ENCODE data around the gene PDZD2. TPM values are rescaled to one million over a fixed set of nuclear protein-coding genes. Genes with fewer than 3 reads are reported as not detected.

Gene PDZD2
- total RNA-seq, 1 experiment from 2014 or later: 0.37 TPM

GRCh38 chr5:31626156-31626555 lies 12.8 kb upstream of the PDZD2 start:
- no TSS peak for BruUV-seq (replicated peaks)
- H3K27me3 ChIP-seq (ENCODE audit: insufficient read depth, low read length): no peaks in the 10 kb centered on the region
- H3K9me3 ChIP-seq (ENCODE audit: control insufficient read depth in 1 of 2, insufficient read depth in 1 of 2, low read depth in 1 of 2, low read length in 2 of 2): no peaks in the 10 kb centered on the region
- no peaks in the 10 kb centered on the region for H4K20me1 ChIP-seq (ENCODE audit: insufficient read depth)
- intact Hi-C loops (cut with micrococcal nuclease): no loop called here
- no peaks in the 10 kb centered on the region for H3K79me2 ChIP-seq (ENCODE audit: insufficient read depth, low read length)
- TF ChIP-seq EGR1 (IDR thresholded peaks at IDR 0.05; ENCODE audit: low read depth): no peak
- no peak for TF ChIP-seq RAD21 (IDR thresholded peaks at IDR 0.05; ENCODE audit: low read depth)
- TF ChIP-seq REST (IDR thresholded peaks at IDR 0.05; ENCODE audit: low read depth): no peak
- no peak for TF ChIP-seq SIN3A (IDR thresholded peaks at IDR 0.05; ENCODE audit: low read depth)
- no peak for TF ChIP-seq ELF1 (IDR thresholded peaks at IDR 0.05; ENCODE audit: borderline replicate concordance, low read depth)
- TF ChIP-seq EZH2phosphoT487 (IDR thresholded peaks at IDR 0.05; ENCODE audit: borderline replicate concordance): no peak
- TF ChIP-seq YY1 (IDR thresholded peaks at IDR 0.05; ENCODE audit: extremely low read depth, insufficient replicate concordance, low read depth, low read length): no peak
- no peak for TF ChIP-seq EZH2 (IDR thresholded peaks at IDR 0.05)
- TF ChIP-seq SRF (IDR thresholded peaks at IDR 0.05; ENCODE audit: low read depth): no peak
- TF ChIP-seq FOSL1 (IDR thresholded peaks at IDR 0.05; ENCODE audit: low read depth): no peak
- no peak for TF ChIP-seq POLR2AphosphoS5 (IDR thresholded peaks at IDR 0.05; ENCODE audit: low read depth, low read length)
- H3K4me3 ChIP-seq (replicated peaks in 1 of 2; ENCODE audit: low read depth in 1 of 2, low read length in 2 of 2): no peak overlapping the region
- no peak overlapping the region for H3K27ac ChIP-seq (ENCODE audit: low read depth, low read length)
- ATAC-seq (no peak), DNase-seq (ENCODE audit: low read depth, low spot score) (no peak)
- H3K9me2 ChIP-seq (ENCODE audit: insufficient read depth): no peaks in the 10 kb centered on the region
- no peak overlapping the region for H3K9ac ChIP-seq (ENCODE audit: low read length)
- no peaks in the 10 kb centered on the region for H3K36me3 ChIP-seq (ENCODE audit: control insufficient read depth in 1 of 2, insufficient read depth in 2 of 2, low read length in 2 of 2)
- ChIA-PET CTCF (interaction anchor here (1.4 kb wide), 1 partner anchor 12 kb away, joined by 4 read pairs; the partner anchor contains the start of gene PDZD2), POLR2A (interaction anchor here (0.8 kb wide), 1 partner anchor 12 kb away, joined by 3 read pairs; no protein-coding TSS in a partner anchor), RAD21 (ENCODE audit: low non-redundant PET in 1 of 2, low total read pairs in 2 of 2, uncharacterized antibody in 2 of 2, unreplicated experiment in 2 of 2) (no interaction called here)
- no peak overlapping the region for H3K4me2 ChIP-seq (ENCODE audit: low read length)
- H2AFZ ChIP-seq (ENCODE audit: low read depth, low read length, poor library complexity, severe bottlenecking): no peak overlapping the region
- no peaks in the 10 kb centered on the region for H3K4me1 ChIP-seq (ENCODE audit: control insufficient read depth in 1 of 2, insufficient read depth in 2 of 2, low read length in 2 of 2)
